A172 (cell line): Measurements from ENCODE around the gene WDR70. TPM values are rescaled to one million over a fixed set of nuclear protein-coding genes. Genes with fewer than 3 reads are reported as not detected.
"Not testable (repeated sequence)": the region's sequence is repeated elsewhere in the genome, so short reads cannot be mapped to it uniquely, and the experiment has no call there.

Experiments
- DNase-seq: peaks from one replicate; pipeline ENCODE4 v3.0.0-alpha.2; 2015; ENCODE audit warnings: low spot score
- total RNA-seq: library from RNA; depleted of rRNA; stranded (reverse); fragments of >200 nt; shearing (Covaris generic); gene quantifications from 2 replicates; pipeline ENCODE4 v1.2.3, GENCODE V29; 2014

The WDR70 gene
- total RNA-seq, 1 experiment from 2014 or later = 31.9 TPM

DNA sequence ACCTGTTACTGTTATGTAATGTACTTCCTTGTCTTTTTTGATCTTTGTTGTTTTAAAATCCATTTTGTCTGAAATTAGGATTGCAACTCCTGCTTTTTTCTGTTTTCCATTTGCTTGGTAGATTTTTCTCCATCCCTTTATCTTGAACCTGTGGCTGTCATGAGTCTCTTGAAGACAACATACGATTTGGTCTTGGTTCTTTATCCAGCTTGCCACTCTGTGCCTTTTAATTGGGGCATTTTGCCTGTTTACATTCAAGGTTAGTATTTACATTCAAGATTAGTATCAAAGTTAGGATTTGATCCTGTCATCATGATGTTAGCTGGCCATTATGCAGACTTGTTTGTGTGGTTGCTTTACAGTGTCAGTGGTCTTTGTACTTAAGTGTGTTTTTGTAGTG lies 304.0 kb downstream of the WDR70 start:
- DNase-seq = no peak

DNA sequence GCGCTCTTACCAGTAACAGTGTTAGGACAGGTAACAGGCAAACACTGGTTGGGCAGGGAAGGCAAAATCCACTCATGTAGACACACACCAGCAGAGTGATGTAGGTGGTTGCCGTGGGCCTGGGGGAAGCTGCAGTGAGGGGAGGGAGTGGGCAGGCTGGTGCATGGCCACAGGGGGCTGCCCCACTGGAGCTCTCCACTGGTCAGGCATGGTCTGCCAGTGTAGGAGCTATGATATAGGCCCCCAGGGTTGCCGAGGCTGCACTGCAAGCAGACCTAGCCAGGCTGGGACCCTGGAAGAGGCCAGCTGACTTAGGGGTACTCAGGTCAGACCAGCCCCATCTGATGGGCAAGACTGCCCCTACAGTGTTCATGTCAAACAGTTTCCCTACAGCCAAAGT lies 306.1 kb downstream of the WDR70 start:
- no peak for DNase-seq

GRCh38 chr5:37685816-37686215 lies 306.7 kb downstream of the WDR70 start:
- no peak for DNase-seq

- not testable (repeated sequence) for DNase-seq
Measured at GRCh38 chr5:37688925-37689324, 309.8 kb downstream of the WDR70 start.

- DNase-seq = not testable (repeated sequence)
Measured at GRCh38 chr5:37694333-37694732, 315.2 kb downstream of the WDR70 start.

GRCh38 chr5:37694867-37695266 lies 315.7 kb downstream of the WDR70 start:
- DNase-seq = no peak

- DNase-seq = no peak
Measured at GRCh38 chr5:37695647-37696046, 316.5 kb downstream of the WDR70 start.

GRCh38 chr5:37696190-37697021 lies 317.3 kb downstream of the WDR70 start:
- DNase-seq = peak; percentile 42

GRCh38 chr5:37701868-37702267 lies 322.8 kb downstream of the WDR70 start:
- DNase-seq = no peak

GRCh38 chr5:37703841-37704241 lies 324.7 kb downstream of the WDR70 start:
- DNase-seq = no peak

DNA sequence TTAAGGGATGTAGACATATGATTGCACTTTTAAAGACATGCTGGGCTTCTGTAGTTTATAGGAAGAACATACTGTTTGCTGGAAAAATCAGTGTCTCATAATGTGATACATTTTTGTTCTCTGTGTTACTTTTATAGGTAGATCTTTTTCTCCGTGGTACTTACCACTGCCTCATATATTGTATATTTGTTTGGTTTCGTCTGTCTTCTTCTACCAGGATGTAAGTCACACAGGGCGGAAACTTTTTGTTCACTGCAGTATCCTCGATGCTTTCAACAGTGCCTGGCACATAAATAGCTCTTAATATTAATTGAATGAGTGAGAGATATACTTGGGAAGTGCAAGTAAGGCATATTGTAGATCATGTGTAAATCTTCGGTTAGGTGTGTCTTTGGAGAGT lies 325.3 kb downstream of the WDR70 start:
- no peak for DNase-seq

- DNase-seq = no peak
Measured at GRCh38 chr5:37709020-37709419, 329.9 kb downstream of the WDR70 start.

GRCh38 chr5:37710965-37711364 lies 331.8 kb downstream of the WDR70 start:
- no peak for DNase-seq

GRCh38 chr5:37712750-37713149 lies 333.6 kb downstream of the WDR70 start:
- DNase-seq = no peak

DNA sequence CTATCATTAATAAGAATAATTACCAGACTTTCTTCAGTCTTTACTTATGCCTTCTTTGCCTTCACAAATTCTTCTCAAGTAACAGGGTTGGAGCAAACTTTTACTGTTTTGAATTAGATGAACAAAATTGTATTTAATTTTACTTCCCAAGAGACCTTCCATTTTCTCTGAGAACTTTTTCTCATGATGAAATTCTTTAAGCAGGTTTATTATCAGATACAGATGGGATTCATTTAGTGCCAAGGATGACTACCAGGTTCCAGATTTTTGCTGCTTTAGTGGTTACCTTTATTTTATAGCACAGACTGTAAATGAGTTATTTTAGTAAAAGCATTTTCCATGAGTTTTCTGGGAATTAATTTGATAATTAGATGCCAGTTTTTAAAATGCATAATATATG lies 335.6 kb downstream of the WDR70 start:
- no peak for DNase-seq

- no peak for DNase-seq
Measured at GRCh38 chr5:37715361-37715760, 336.2 kb downstream of the WDR70 start.

DNA sequence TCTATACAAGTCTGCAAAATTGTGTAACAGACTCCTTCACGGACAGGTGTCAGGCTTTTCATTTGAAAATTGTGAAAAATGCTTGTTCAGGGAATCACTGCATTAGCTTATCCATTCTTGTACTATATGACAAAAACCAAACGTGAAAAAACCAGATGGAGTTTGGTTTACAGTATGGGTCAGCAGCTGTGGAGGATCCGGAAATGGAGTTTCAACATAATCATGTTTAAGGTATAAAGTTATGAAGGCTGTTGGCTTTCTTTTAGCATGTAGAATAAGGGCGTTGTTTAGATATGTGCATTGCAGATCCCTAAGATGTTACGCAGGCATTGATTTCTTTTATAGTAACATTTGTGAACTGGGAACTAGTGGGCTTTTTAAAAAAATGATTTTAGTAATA lies 336.9 kb downstream of the WDR70 start:
- no peak for DNase-seq

- DNase-seq = no peak
Measured at GRCh38 chr5:37716405-37716804, 337.3 kb downstream of the WDR70 start.

DNA sequence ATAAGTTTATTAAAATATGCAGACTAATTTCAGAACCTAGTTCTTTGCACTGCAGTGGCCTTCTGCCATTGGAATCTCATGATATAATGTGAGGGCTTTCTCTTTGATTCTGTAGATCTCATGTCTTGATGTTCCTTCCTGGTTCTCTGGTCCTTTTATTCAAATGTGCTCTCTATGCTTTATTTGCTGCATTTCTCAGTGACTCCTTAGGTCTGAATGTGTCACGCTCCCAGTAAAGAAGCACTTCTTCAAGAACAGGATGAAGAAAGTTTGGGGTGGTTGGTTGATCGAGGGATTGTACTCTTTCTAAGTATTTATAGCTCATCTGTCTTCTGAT lies 338.1 kb downstream of the WDR70 start:
- DNase-seq = no peak

GRCh38 chr5:37717613-37718431 lies 338.7 kb downstream of the WDR70 start:
- DNase-seq = peak; percentile 89

GRCh38 chr5:37720550-37720952 lies 341.4 kb downstream of the WDR70 start:
- no peak for DNase-seq

DNA sequence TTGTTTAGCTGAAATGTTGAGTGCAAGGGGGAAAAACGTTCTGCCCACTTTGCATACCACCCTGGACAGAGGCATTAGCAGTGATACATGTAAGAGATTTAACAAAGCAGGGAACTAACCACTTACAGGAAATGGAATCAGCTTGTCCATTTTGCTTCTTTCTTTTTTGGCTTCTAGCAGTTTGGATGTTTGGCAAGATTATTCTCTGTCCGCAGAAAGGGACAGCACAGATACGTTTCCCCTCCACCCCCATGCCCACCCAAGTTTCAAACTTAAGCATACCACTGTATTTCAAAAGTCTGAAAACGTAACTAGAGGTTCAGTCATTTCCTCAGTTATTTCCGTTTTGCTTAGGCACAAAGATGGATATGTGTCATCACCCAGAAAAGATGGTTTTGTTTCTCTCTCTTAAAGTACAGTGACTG lies 342.3 kb downstream of the WDR70 start:
- DNase-seq = no peak
